Activated naive CD4-positive, alpha-beta T cell treated with anti-CD3 and anti-CD28 coated beads, Interleukin-2, amount 50 U/mL, for 72 hours (primary cell): ENCODE measurements around the gene PPP1R12C. TPM values are rescaled to one million over a fixed set of nuclear protein-coding genes. Genes with fewer than 3 reads are reported as not detected.

Source experiments
- ATAC-seq, 2 donors: fragments of 150-1000 bp; cut with Tn5 transposase; 2 replicates each; pipeline ENCODE4 v1.10.0; 2021; ENCODE audit warnings: mild to moderate bottlenecking in 2 of 2, moderate library complexity in 2 of 2
- DNase-seq, 2 donors: peaks; one replicate each; pipeline ENCODE4 v3.0.0; 2021 to 2022; ENCODE audit warnings: low spot score in 2 of 2
- H3K27ac Mint-ChIP-seq, 2 donors: one replicate each; pipeline ENCODE4 v1.8.0; 2022; ENCODE audit warnings: mild to moderate bottlenecking in 2 of 2, mixed read lengths in 2 of 2
- H3K36me3 Mint-ChIP-seq, 2 donors: one replicate each; pipeline ENCODE4 v1.8.0; 2022; ENCODE audit warnings: mixed read lengths in 2 of 2
- H3K9me3 Mint-ChIP-seq, 2 donors: one replicate each; pipeline ENCODE4 v1.8.0; 2022; ENCODE audit warnings: mixed read lengths in 2 of 2
- total RNA-seq, 2 donors: library from RNA; stranded (reverse); gene quantifications; one replicate each; pipeline ENCODE4 v1.2.3, GENCODE V29; 2022

PPP1R12C gene
- total RNA-seq, 2 donors from 2014 or later, result 52.7 to 76.5 TPM

DNA sequence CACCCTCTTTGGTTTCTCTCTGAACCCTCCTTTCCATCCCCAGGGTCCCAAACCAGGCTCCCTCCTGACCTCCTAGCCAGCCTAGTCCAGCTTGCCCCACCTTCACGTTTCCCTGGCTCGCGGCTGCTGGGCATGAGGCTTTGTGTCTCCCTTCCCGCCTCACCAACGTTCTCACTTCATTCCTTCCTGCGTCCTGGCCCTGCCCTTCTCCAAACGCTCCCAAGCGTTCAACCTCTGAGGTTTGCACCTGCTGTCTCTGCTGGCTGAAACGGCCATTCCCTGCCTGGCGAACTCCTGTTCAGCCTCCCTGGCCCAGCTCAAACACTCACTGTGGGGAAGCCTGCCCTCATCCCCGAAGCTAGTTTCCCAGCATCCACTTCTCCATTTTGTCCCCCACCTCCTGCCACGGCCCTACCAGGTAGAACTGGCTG lies 29.4 kb downstream of the PPP1R12C start:
- H3K9me3 Mint-ChIP-seq, result no peaks in the 10 kb centered on the region
- ATAC-seq, result no peak
- DNase-seq, result no peak
- peak overlapping the region in 1 of 2 donors; percentile 92 for H3K27ac Mint-ChIP-seq
- peaks cover 7 to 17% of the 10 kb centered on the region in 2 donors for H3K36me3 Mint-ChIP-seq

DNA sequence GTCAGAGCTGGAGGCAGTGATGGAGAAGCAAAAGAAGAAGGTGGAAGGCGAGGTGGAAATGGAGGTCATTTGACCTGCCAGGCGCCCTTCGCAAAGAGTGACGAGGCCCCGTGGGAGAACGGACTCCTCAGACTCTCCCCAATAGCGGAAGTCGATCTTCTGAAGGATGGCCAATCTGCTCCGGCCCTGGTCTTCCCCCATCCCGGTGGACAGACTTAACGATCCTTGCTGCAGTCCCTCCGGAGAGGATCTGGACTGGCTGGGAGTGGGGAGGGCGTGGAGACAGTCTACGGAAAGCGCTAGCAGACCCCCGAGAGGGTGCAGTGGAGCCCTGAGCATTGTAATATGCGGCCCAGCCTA lies 29.9 kb downstream of the PPP1R12C start:
- peaks cover 7 to 22% of the 10 kb centered on the region in 2 donors for H3K36me3 Mint-ChIP-seq
- DNase-seq (no peak), ATAC-seq (peak in 1 of 2 donors; percentile 4)
- peaks cover 0 to 3% of the 10 kb centered on the region in 2 donors for H3K9me3 Mint-ChIP-seq
- H3K27ac Mint-ChIP-seq, result no peak overlapping the region

DNA sequence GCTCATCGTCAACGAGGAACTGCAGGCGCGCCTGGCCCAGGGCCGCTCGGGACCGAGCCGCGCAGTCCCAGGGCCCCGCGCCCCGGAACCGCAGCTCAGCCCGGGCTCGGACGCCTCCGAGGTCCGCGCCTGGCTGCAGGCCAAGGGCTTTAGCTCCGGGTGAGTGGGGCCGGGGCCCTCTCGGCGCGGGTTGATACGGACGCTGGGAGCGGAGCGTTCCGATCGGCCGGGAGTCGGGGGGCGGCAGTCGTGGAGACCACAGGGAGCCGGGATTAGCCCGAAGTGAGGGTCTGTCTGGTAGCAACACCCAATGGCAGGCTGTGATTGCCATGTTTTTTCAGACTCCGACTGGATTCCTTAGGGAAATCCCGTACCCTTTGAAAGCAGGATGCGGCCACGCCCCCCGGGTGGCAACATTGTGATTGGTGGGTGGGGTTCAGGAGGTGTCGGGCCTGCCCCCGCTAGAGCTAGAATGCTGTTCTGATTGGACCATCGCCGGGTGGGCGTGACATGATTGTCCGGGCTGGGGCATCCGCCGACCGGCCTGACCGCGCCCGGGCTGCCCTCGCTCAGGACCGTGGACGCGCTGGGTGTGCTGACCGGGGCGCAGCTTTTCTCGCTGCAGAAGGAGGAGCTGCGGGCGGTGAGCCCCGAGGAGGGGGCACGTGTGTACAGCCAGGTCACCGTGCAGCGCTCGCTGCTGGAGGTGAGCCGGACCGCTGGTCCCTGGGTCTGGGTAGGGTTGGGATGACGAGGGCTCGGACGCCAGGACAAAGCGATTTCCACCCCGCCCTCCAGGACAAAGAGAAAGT lies 30.5 kb downstream of the PPP1R12C start:
- Mint-ChIP-seq H3K27ac (no peak overlapping the region), H3K36me3 (peaks cover 7 to 25% of the 10 kb centered on the region in 2 donors), H3K9me3 (peaks cover 0 to 5% of the 10 kb centered on the region in 2 donors)
- peak in 1 of 2 donors; percentile 55 for DNase-seq
- peak; percentile 67 to 77 for ATAC-seq

- H3K27ac Mint-ChIP-seq, result no peak overlapping the region
- peaks cover 7 to 25% of the 10 kb centered on the region in 2 donors for H3K36me3 Mint-ChIP-seq
- H3K9me3 Mint-ChIP-seq, result peaks cover 0 to 5% of the 10 kb centered on the region in 2 donors
- DNase-seq (no peak), ATAC-seq (no peak)
Observed at GRCh38 chr19:55085923-55086715, 31.3 kb downstream of the PPP1R12C start.

DNA sequence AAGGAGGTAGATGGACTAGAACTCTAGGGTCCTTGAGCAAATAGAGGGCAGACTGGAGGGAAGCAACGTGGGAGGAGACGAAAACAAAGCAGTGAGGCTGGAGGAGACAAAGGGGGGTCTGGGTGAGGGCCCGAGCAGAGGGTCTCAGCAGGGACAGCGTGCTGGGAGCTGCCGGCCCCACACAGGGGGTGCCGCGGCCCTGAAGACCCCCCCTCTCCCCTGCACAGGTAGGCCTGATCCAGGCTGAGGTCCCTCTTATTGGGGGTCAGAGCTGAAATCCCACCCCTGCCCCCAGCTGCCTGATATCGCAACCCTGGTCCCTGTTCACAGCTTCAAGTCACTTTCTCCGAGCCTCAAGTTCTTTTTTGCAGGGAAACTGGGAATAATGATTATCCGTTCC lies 33.0 kb downstream of the PPP1R12C start:
- no peak for DNase-seq
- no peak for ATAC-seq
- Mint-ChIP-seq H3K36me3 (peaks cover 12 to 21% of the 10 kb centered on the region in 2 donors), H3K9me3 (peaks cover 5 to 6% of the 10 kb centered on the region in 2 donors), H3K27ac (no peak overlapping the region)

GRCh38 chr19:55083004-55083850 lies 34.2 kb downstream of the PPP1R12C start:
- ATAC-seq (no peak), DNase-seq (no peak)
- Mint-ChIP-seq H3K36me3 (peaks cover 7 to 20% of the 10 kb centered on the region in 2 donors), H3K9me3 (peaks cover 5 to 9% of the 10 kb centered on the region in 2 donors), H3K27ac (no peak overlapping the region)

- peak in 1 of 2 donors; percentile 6 for ATAC-seq
- H3K9me3 Mint-ChIP-seq, result peaks cover 5 to 9% of the 10 kb centered on the region in 2 donors
- no peak overlapping the region for H3K27ac Mint-ChIP-seq
- peak in 1 of 2 donors; percentile 43 for DNase-seq
- H3K36me3 Mint-ChIP-seq, result peaks cover 5 to 15% of the 10 kb centered on the region in 2 donors
Observed at GRCh38 chr19:55082020-55082851, 35.2 kb downstream of the PPP1R12C start.

DNA sequence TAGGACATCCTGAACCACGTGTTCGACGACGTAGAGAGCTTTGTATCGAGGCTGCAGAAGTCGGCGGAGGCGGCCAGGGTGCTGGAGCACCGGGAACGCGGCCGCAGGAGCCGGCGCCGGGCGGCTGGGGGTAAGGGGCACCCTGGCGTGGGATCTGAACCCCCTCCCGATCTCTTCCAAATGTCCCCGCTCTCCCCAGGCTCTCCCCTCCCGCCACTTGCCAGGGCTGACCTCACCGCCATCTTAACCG lies 35.7 kb downstream of the PPP1R12C start:
- no peak for DNase-seq
- H3K36me3 Mint-ChIP-seq, result peaks cover 5 to 15% of the 10 kb centered on the region in 2 donors
- no peak for ATAC-seq
- no peak overlapping the region for H3K27ac Mint-ChIP-seq
- peaks cover 5 to 9% of the 10 kb centered on the region in 2 donors for H3K9me3 Mint-ChIP-seq

- Mint-ChIP-seq H3K36me3 (peaks cover 5 to 15% of the 10 kb centered on the region in 2 donors), H3K27ac (peak overlapping the region in 1 of 2 donors; percentile 57), H3K9me3 (peaks cover 5 to 9% of the 10 kb centered on the region in 2 donors)
- peak; percentile 78 to 86 for ATAC-seq
- peak; percentile 79 to 89 for DNase-seq
Observed at GRCh38 chr19:55080968-55081769, 36.3 kb downstream of the PPP1R12C start.

DNA sequence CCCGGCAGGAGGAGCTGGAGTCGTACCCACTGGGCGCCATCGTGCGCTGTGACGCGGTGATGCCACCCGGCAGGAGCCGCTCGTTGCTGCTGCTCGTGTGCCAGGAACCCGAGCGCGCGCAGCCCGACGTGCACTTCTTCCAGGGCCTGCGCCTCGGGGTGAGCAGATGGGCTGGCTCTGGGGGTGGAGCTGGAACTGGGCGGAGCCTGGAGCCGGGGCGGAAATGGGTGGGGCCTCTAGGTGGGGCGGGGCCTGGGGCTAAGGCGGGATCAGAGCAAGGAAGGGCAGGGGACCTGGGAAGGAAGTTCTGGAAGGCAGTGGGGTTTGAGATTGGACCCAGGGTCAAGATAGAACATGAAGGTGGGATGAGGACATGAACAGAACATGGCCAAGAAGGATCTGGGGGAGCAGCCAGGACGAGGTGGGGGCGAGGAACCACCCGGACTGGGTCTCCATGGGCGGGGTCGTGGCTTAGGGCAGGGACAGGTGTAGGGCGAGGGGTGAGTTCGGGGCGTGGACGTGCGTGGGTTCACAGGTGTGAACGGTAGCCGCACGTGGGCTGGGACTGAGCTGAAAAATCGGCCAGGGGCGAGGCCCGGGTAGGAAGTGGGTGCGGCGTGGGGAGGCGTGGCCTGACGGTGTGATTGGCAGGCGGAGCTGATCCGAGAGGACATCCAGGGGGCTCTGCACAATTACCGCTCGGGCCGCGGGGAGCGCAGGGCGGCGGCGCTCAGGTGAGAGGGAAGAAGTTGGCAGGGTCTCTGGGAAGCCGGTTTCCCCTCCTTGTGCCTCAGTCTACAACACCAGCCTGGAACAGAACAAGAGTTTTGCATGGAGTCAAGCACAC lies 37.1 kb downstream of the PPP1R12C start:
- ATAC-seq (peak; percentile 43 to 55), DNase-seq (peak in 1 of 2 donors; percentile 70)
- Mint-ChIP-seq H3K9me3 (peaks cover 5 to 9% of the 10 kb centered on the region in 2 donors), H3K27ac (peak overlapping the region in 1 of 2 donors; percentile 57), H3K36me3 (peaks cover 5 to 15% of the 10 kb centered on the region in 2 donors)

GRCh38 chr19:55079400-55080038 lies 37.9 kb downstream of the PPP1R12C start:
- Mint-ChIP-seq H3K9me3 (peaks cover 5 to 9% of the 10 kb centered on the region in 2 donors), H3K36me3 (peaks cover 5 to 15% of the 10 kb centered on the region in 2 donors), H3K27ac (no peak overlapping the region)
- ATAC-seq (no peak), DNase-seq (no peak)

GRCh38 chr19:55078996-55079395 lies 38.4 kb downstream of the PPP1R12C start:
- Mint-ChIP-seq H3K9me3 (peaks cover 5 to 9% of the 10 kb centered on the region in 2 donors), H3K36me3 (peaks cover 5 to 15% of the 10 kb centered on the region in 2 donors), H3K27ac (no peak overlapping the region)
- ATAC-seq (no peak), DNase-seq (no peak)

- Mint-ChIP-seq H3K9me3 (peaks cover 5 to 7% of the 10 kb centered on the region in 2 donors), H3K36me3 (peaks cover 5 to 6% of the 10 kb centered on the region in 2 donors), H3K27ac (no peak overlapping the region)
- DNase-seq (no peak), ATAC-seq (no peak)
Observed at GRCh38 chr19:55077106-55077505, 40.3 kb downstream of the PPP1R12C start.

GRCh38 chr19:55076321-55076720 lies 41.1 kb downstream of the PPP1R12C start:
- Mint-ChIP-seq H3K36me3 (peaks cover 5 to 6% of the 10 kb centered on the region in 2 donors), H3K27ac (no peak overlapping the region), H3K9me3 (peaks cover 5 to 7% of the 10 kb centered on the region in 2 donors)
- ATAC-seq (no peak), DNase-seq (no peak)
